Stimulated activated CD4-positive, alpha-beta T cell treated with anti-CD3 and anti-CD28 coated beads, Interleukin-1b, Interleukin-23, amount 100 ng/mL, for 48 hours (primary cell): ENCODE data around the gene KDM7A.

Experiments
- DNase-seq: peaks from one replicate; pipeline ENCODE4 v3.0.0-alpha.2; 2020

KDM7A gene

DNA sequence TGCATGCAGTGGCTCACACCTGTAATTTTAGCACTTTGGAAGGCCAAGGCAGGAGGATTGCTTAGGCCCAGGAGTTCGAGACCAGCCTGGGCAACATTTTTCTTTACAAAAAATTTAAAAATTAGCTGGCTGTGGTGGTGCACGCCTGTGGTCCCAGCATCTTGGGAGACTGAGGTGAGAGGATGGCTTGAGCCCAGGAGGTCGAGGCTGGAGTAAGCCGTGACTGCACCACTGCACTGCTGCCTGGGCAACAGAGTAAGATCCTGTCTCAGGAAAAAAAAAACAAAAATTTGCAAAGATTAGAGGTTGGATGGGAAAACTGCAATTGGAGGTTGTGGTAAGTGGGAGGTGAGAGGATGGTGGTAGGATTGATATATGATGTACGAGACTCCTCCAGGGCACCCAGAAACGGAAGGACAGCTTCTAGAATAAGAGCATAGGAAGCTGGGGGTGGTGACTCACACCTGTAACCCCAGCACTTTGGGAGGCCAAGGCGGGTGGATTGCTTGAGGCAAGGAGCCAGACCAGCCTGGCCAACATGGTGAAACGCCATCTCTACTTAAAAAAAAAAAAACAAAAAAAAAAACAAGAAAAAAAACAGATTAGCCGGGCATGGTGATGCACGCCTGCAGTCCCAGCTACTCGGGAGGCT lies 94.9 kb downstream of the KDM7A start:
- DNase-seq, result no peak

GRCh38 chr7:140080919-140081318 lies 95.9 kb downstream of the KDM7A start:
- DNase-seq, result no peak

GRCh38 chr7:140079121-140079536 lies 97.7 kb downstream of the KDM7A start:
- no peak for DNase-seq

GRCh38 chr7:140078392-140078791 lies 98.4 kb downstream of the KDM7A start:
- no peak for DNase-seq

DNA sequence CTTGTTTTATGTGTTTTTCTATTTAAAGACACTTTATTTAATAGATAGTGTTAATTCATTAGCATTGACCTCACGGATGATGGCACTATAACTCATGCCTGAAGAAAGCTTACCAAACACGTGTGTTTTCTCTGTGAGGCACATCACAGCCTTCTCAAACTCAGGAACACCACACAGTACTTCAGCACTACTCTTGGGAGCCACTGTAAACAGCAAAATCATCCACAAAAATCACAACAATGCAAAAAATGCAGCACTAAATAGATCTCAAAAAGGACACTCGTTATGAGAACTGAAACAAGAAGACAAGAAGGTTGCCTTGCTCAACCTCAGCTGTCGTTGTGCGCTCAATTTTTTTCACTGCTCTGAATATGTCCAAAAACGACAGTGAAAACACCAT lies 102.0 kb downstream of the KDM7A start:
- DNase-seq, result no peak

DNA sequence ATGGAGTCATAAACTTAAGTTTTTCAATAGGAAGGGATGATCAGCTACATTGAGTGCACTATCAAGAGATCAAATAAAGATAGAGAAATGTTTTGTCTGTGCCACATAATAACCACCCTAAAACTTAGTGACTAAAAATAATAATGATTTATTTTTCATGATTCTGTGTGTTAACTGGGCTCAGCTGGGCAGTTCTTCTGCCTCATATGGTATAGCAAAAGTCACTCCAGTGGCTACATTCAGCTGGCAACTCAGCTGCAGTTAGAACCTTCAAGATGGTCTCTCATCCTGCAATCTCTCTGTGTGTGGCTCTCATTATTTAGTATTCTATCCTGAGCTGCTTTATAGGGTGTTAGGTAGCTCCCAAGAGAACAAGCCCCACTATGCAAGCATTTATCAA lies 106.2 kb downstream of the KDM7A start:
- no peak for DNase-seq

GRCh38 chr7:140069298-140069949 lies 107.4 kb downstream of the KDM7A start:
- no peak for DNase-seq

- no peak for DNase-seq
Measured at GRCh38 chr7:140068033-140068432, 108.8 kb downstream of the KDM7A start.

- DNase-seq, result no peak
Measured at GRCh38 chr7:140067052-140067451, 109.7 kb downstream of the KDM7A start.

GRCh38 chr7:140062528-140063299 lies 114.1 kb downstream of the KDM7A start, which contains the start of gene PARP12:
TSS of gene PARP12 (minus strand) at chr7:140062951. CDS start at chr7:140062847, 104 bp downstream.
- peak; percentile 80 for DNase-seq

DNA sequence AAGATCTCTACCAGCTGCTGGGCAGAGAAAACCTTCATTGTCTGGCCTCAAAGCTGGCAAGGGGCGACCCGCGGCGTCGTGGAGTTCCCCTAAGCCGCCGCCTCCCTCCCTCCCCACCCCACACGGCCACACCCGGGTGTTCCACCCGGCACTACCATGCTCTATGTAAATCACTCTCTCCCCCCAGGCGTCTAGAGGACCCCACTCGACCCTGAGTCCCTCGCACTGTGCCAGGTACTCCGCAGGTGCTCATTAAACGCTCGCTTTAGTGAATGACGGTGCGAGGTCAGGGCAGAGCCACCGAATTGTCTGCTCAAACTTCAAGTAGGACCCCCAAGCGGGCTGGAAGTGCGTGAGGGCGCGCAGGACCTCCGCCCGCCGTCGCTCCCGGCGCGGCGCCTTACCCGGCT lies 114.7 kb downstream of the KDM7A start:
- peak; percentile 32 for DNase-seq

- no peak for DNase-seq
Measured at GRCh38 chr7:140061607-140061930, 115.2 kb downstream of the KDM7A start.

DNA sequence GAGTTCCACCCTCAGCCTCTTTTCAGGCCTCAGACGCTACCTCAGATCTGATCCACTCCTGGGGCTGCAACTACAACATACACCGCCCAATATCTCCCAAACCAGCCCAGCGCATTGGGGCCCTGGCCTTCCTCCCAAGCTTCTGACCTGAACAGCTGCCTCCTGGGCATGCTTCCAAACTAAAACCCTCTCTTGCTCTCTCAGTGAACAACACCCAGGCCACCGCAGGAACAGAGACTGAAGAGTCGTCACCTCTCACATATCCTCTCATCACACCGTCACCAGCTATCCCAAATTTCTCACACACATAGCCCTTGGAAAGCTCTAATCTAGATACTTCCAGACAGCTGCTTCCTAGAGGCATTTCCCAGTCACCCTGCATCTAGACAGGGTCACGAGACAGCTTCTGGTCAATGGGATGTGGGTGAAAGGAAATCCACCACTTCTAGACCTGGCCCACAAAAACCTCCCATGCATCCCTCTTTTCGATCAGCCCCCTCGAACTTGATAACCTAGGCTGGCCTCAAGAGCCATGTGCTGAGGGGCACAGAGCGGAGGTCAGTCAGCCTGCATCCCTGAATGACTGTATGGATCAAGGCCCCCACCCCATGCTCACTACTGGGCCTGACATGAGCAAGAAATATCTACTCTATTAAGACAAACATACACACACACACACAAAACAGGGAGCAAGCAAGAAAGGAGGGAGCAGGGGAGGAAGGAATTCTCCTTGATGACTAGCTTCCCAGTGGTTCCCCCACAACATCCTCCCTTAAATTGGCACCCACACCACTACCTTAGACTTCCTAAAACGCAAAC lies 115.8 kb downstream of the KDM7A start:
- no peak for DNase-seq

DNA sequence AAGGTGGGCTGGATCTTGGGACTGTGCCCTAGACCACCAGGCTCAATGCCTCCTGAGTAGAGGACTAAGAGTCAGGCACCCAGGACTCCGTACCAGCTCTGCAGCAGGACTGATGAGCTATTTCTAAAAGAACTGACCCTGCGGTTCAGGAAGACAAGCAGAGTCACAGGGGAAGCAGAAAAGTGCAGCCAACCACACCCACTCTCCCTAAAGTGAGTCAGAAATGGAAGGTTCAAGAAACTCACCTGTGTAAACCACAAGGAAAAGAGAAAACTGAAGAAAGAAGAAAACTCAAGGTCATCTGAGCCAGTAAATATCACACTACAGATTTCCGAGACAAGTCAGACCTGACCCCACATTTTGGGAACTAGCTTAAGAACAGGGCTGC lies 116.5 kb downstream of the KDM7A start:
- DNase-seq, result no peak

DNA sequence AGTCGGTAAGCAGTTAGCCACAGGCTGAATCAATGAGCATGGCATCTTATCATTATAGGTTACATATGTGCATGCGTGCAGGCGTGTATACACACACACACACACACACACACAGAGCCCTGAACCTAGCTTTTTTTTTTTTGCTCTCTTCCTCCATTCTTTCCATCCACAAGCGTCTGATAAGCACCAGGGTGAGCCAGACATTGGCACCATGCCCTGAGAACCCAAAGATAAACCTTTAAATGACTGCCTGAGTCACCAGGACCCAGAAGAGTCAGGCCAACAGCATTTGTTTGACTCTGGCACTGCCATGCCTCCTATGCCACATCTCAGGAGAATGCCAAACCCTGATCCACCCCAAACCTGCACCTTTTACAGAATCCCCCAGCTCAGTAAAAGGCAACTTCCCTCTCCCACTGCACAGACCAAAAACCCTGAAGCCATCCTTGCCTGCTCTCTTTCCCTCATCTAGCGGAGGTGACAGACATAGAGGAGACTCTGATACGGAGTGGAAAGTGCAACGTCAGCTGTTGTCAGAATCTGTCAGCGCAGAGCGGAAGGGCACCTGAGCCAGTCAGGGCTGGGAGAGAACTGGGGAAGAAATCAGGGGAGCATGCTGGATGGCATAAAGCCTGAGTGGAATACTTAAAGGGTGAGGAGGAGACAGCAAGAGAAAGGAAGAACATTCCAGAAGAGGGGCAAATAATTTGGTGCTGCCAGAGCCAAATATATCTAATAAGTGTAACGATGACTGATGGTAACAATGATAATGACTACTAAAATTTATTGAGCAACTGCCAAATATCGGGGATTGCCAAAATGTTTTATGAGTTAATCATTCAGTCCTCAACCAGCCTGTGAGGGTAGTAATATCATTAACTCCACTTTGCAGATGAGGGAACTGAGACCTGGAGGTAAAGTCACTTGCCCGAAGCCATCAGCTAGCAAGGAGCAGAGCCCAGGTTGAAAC lies 117.2 kb downstream of the KDM7A start:
- DNase-seq, result peak; percentile 53

- DNase-seq, result no peak
Measured at GRCh38 chr7:140058517-140058916, 118.3 kb downstream of the KDM7A start.

DNA sequence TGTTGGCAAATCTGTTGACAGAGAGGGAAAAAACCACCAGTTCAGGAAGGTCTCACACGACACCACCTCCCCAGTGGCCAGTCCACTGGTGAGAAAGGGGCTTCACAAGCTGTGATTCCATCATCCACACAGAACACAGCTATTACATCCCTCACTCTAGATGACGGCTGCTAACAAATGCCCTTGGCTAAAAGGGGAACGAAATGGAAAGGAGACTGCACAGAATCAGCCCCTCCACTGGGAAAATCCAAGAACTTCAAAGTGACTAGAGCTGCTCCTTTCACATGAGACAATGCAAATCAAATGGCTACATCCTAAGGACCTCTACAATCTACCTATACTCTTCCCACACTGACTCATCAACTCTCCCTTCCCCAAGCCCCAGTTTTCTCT lies 119.6 kb downstream of the KDM7A start:
- DNase-seq, result no peak

GRCh38 chr7:140056431-140057142 lies 120.2 kb downstream of the KDM7A start:
- DNase-seq, result no peak

DNA sequence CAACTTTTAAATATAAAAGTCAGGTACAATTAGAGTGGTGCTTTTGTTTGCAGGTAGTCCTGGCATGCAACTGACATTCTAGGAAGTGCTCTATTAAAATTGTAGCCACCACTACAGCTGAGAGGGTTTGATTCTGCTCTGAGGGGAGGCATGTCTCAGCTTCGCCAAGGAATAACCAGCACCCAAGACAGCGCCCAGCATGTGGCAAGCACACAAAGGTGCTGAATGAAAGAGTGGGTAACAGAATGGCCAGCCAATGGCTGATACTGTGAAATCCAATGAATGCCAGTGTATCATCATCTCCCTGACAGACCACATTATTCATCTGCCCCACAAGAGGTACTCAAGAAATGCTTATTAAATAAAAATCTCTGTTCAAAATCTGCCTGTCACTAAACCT lies 121.0 kb downstream of the KDM7A start:
- DNase-seq, result no peak

- no peak for DNase-seq
Measured at GRCh38 chr7:140054751-140055150, 122.0 kb downstream of the KDM7A start.

GRCh38 chr7:140053812-140054539 lies 122.8 kb downstream of the KDM7A start:
- no peak for DNase-seq
